Raji (cell line): Measurements from ENCODE around the gene CD22.

ENCODE experiments used
- POLR2A ChIP-seq: IDR thresholded peaks from 2 replicates; pipeline ENCODE4 v1.6.1; 2011; ENCODE audit warnings: low read depth, low read length, control low read depth; ENCODE audit not compliant: insufficient read depth

The CD22 gene

DNA sequence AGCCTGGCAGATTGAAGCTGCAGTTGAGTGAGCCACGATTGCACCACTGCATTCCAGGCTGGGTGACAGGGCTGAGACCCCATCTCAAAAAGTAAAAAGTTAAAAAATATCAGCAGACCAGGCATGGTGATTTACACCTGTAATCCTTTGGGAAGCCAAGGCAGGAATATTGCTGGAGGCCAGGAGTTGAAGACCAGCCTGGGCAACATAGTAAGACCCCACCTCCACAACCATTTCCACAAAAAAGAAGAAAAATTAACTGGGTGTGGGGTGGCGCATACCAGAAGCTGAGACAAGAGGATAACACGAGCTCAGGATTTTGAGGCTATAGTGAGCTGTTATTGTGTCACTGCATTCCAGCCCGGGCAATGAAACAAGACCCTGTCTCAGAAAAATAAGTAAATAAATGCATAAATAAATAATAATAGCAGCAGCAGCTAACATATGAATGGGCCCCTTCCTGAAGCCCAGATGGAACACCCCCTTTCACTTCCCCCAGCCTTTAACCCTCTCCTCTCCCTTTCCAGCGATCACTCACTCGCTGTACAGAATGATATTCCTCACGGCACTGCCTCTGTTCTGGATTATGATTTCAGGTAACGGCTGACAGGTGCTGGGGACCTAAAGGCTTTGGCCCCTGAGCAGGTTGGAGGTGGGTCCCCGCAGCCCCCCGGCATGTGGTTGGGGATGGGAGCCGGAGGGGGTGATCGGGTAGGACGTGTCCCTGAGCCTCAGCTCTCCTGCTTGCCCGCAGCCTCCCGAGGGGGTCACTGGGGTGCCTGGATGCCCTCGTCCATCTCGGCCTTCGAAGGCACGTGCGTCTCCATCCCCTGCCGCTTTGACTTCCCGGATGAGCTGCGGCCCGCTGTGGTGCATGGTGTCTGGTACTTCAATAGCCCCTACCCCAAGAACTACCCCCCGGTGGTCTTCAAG lies 33.9 kb upstream of the CD22 start:
- no peak for TF ChIP-seq POLR2A

DNA sequence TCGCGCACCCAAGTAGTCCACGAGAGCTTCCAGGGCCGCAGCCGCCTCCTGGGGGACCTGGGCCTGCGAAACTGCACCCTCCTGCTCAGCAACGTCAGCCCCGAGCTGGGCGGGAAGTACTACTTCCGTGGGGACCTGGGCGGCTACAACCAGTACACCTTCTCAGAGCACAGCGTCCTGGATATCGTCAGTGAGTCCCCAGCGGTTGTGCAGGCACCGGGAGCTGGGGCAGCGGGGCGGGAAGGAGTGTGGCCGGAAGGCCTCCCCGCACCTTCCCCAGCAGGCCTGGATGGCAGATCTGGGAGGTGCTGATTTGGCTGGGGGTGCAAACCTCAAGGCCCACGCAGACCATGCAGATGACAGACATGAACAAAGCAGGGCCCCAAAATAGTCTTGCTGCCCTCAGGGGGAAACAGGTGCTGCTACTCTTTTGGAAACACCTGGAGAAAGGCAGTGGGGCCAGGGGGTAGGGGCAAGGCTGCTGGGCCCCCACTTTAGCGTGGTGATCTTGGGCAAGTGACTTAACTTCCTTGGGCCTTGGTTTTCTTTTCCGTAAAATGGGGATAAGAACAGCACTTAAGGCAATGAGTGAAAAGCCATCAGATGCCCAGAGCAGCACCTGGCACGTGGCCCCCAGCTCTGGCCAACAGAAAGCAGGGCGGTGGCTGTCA lies 33.1 kb upstream of the CD22 start:
- no peak for TF ChIP-seq POLR2A

DNA sequence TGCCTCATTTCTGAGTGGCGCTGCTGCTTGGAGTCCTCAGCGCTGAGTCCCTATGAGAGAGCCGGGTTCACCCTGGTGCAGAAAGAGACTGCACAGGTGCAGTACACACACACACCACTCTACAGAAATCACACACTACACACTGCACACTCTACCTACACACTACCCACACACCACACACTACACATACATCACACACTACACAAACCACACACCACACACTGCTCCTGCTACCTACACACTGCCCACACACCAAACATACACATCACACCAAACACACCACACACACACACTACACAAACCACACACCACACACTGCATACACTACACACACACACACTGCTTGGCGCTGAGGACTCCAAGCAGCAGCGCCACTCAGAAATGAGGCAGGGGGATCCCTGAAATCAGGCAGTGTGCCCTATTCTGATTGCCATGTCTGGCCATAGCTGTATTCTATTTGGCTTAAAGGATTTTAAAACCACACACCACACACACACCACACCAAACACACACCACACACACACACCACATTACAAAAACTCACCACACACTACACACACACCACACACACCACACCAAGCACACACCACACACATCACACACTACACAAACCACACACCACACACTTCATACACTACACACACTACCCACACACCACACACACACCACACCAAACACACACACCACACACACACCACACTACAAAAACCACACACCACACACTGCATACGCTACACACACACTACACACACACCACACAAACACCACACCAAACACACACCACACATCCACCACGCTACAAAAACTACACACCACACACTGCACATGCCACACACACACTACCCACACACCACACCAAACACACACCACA lies 32.1 kb upstream of the CD22 start:
- TF ChIP-seq POLR2A, result no peak

DNA sequence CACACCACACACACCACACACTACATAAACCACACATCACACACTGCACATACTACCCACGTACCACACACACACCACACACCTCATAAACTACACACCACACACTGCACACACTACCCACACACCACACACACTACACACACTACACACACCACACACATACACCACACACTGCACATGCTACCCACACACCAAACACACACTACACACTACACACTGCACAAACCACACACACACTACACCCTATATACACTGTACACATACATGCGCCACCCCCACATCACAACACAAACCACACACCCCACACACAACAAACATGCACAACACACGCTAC lies 31.5 kb upstream of the CD22 start:
- no peak for TF ChIP-seq POLR2A

DNA sequence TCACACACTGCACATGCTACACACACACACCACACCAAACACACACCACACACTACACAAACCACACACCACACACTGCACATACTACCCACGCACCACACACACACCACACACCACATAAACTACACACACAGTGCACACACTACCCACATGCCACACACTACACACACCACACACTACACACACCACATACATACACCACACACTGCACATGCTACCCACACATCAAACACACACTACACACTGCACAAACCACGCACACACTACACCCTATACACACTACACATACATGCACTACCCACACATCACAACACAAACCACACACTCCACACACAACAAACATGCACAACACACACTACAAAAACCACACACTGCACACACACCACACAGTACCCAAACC lies 31.1 kb upstream of the CD22 start:
- TF ChIP-seq POLR2A, result no peak

DNA sequence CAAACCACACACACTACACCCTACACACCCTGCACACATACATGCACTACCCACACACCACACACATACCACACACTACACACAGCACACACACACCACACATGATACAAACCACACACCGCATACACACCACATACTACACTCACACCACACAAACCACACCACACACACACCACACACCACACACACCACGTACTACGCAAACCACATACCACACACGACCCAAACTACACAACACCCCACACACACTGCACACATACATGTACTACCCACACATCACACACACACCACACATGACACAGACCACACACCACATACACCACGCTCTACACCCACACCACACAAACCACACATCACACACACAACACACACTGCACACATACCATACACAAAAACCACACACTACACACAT lies 30.4 kb upstream of the CD22 start:
- no peak for TF ChIP-seq POLR2A

DNA sequence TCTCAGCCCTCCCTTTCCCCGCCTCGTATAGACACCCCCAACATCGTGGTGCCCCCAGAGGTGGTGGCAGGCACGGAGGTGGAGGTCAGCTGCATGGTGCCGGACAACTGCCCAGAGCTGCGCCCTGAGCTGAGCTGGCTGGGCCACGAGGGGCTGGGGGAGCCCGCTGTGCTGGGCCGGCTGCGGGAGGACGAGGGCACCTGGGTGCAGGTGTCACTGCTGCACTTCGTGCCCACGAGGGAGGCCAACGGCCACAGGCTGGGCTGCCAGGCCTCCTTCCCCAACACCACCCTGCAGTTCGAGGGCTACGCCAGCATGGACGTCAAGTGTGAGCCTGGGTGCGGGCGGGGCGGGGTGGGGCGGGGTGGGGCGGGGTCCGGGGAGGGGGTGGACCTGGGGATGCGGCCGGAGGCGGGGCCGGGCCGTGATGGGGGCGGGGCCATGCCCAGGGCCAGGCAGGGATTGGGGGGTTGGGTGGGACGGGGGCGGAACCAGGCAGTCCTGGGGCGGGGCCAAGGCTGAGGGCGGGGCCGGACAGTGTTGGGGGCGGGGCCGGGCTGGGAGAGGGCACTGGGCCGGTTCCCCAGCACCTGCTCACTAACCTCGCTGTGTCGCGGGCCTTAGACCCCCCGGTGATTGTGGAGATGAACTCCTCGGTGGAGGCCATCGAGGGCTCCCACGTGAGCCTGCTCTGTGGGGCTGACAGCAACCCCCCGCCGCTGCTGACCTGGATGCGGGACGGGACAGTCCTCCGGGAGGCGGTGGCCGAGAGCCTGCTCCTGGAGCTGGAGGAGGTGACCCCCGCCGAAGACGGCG lies 29.3 kb upstream of the CD22 start:
- TF ChIP-seq POLR2A, result no peak

DNA sequence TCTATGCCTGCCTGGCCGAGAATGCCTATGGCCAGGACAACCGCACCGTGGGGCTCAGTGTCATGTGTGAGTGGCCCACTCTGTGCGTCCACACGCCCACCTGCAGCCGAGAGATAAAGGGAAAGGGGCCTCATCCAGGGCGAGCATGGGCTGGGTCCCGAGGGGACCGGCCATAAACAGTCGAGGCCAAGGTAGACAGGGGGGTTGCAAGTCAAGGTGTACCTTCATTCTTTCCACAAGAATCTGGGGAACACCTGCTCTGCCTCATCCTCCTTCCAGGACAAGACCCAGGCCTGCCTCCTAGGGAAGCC lies 28.7 kb upstream of the CD22 start:
- no peak for TF ChIP-seq POLR2A

DNA sequence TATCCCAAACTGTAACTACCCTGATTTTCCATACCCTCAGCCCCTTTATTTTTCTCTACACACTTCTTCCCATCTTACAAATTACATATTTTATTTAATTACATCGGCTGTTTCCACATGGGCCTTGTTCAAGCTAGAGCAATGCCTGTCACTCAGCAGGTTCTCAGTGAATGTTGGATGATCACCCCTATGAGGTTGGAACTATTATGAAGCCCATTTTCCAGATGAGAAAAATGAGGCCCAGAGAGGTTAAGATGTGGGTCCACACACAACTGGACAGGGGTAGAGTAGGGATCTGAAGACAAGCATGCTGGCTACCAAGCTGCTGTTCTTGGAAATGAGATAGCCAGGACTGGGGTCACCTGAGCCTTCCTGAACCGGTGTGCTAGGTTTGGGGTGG lies 27.0 kb upstream of the CD22 start:
- no peak for TF ChIP-seq POLR2A

DNA sequence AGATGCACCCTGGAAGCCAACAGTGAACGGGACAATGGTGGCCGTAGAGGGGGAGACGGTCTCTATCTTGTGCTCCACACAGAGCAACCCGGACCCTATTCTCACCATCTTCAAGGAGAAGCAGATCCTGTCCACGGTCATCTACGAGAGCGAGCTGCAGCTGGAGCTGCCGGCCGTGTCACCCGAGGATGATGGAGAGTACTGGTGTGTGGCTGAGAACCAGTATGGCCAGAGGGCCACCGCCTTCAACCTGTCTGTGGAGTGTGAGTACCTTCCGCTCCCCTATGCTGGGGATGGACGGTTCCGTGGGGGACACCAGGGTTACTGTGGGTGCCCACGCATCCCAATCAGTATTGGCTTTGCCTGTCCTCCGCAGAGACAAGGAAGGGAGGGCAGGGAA lies 26.5 kb upstream of the CD22 start:
- TF ChIP-seq POLR2A, result no peak

DNA sequence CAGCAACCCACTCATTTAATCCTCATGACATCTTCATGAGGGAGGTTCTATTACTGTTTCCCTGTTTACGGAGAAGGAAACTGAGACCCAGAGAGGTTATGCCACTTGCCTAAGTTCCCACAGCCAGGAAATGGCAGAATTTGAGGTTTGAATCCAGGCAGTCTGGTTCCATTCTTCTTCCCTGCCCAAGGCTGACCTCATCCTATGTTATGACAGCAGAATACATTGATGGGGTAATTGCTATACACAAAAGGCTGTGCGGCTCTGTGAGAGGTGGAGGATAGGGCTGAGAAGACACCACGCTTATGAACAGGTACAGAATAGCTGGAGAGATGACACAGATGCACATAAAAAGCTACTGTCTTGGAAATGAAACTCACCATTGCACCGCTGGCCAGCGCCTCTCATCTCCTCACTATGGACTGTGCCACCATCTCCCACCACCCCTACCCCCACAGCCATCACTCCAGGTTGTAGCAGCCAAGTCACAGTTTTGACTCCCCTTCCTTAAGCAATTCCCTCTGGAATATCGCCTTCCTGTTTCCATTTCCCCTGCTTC lies 25.6 kb upstream of the CD22 start:
- TF ChIP-seq POLR2A, result no peak

DNA sequence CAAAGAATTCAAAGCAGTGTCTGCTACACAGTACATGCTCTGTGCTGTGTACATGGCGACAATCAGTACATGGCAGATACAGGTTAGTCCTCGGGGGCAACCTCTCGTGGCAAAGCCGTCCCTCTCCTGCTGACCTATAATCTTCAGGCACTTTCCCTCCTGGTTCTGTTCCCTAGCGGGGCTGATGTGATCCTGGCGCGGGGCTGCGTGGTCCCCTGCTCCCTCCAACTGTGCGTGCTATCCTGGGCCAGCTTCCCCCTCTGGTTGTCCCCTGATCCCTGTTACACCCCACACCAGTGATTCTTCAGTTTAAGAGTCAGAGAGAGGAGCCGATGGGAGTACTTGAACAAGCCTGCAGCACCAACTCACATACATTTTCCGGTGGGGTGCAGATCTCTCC lies 25.0 kb upstream of the CD22 start:
- no peak for TF ChIP-seq POLR2A

DNA sequence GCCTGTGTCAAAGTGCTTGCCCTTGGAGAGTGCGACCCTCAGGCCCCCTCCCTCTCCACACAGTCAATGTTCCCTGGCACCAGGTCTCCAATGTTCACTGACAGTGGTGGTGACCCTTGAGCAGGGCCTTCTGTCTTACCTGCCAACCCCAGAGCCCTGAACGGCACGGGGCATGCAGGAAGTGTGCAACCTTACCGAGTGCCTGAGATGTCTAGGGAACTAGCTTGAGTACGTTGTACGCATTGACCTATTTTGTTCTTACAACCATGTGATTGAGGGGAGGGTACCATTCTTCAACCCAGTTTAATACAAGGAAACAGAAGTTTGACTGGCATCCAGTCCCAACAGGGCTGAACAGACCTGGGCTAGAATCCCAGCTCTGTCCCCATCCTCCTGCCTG lies 23.8 kb upstream of the CD22 start:
- no peak for TF ChIP-seq POLR2A

DNA sequence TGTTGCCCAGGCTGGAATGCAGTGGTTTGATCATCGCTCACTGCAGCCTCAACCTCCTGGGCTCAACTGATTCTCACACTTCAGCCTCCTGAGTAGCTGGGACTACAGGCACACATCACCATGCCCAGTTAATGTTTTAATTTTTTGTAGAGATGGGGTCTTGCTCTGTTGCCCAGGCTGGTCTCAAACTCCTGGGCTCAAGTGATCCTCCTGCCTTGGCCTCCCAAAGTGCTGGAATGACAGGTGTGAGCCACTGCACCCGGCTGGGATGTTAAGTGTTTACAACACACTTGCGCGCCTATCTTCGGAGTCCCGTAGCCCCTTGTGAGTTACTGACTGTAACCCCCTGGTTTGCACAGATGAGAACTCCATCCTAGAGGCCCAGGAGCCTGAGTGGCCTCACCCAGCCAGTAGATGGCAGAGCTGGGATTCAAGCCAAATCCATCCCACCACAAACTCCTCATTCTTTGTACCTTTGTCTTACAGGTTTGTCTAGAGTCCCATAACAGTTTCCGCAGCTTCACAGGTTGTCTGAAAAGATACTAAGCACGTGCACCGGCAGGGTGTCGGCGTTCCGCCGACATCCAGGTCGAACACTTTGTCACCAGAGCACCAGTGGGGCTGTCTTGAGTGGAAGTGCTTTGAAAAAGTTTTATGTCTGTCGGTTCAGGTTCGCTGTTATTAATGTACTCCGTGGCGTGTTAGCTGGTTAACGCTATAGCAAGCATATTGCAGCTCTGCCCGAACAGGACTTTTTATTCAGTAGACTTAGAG lies 22.3 kb upstream of the CD22 start:
- no peak for TF ChIP-seq POLR2A
